KOPT-K1 (cell line): ENCODE measurements around the gene TOP3B.

ENCODE experiments used
- H3K27ac ChIP-seq: fragments of 200-600 bp; sonication (generic); 2 replicates; pipeline ENCODE4 v1.5.1; 2016; ENCODE audit warnings: antibody characterized with exemption, mild to moderate bottlenecking, low read depth, low read length; ENCODE audit not compliant: poor library complexity, severe bottlenecking
- H3K36me3 ChIP-seq: fragments of 200-600 bp; sonication (generic); 2 replicates; pipeline ENCODE4 v1.5.1; 2017; ENCODE audit warnings: antibody characterized with exemption, mild to moderate bottlenecking, low read length, moderate library complexity; ENCODE audit not compliant: insufficient read depth
- H3K9me3 ChIP-seq: fragments of 200-600 bp; sonication (generic); 2 replicates; pipeline ENCODE4 v1.5.1; 2017; ENCODE audit warnings: antibody characterized with exemption, low read length, mild to moderate bottlenecking; ENCODE audit not compliant: insufficient read depth, poor library complexity, severe bottlenecking

Gene TOP3B

DNA sequence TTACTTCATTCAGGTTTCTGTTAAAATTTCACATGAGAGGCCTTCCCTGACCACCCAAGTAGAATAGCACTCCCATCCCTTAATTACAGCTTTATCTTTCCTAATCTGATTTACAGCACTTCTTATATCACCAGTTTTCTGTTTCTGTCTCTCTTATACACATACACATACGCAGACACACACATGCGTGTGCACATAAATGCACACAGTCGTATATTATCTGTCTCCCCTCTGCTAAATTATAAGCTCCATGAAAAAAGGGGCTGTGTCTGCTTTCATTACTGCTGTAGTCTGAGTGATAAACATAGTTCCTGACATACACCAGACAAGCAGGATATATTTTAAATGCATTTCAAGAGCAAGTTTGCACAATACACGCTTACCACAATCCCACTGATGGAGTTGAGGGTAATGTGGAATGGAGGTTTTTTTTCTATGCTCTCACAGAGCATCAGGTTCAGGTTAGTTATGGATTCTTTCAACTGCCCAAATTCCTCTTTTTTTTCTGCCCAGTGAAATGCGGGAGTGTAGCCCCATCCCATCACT, 13.7 kb upstream of the TOP3B start:
- Histone ChIP-seq H3K9me3 (no peaks in the 10 kb centered on the region), H3K36me3 (no peaks in the 10 kb centered on the region), H3K27ac (no peak overlapping the region)

- H3K27ac ChIP-seq: no peak overlapping the region
- no peaks in the 10 kb centered on the region for H3K9me3 ChIP-seq
- no peaks in the 10 kb centered on the region for H3K36me3 ChIP-seq
Measured at GRCh38 chr22:21995660-21996059, 13.1 kb upstream of the TOP3B start.

- H3K27ac ChIP-seq: no peak overlapping the region
- no peaks in the 10 kb centered on the region for H3K9me3 ChIP-seq
- no peaks in the 10 kb centered on the region for H3K36me3 ChIP-seq
Measured at GRCh38 chr22:21994881-21995444, 12.4 kb upstream of the TOP3B start.

DNA sequence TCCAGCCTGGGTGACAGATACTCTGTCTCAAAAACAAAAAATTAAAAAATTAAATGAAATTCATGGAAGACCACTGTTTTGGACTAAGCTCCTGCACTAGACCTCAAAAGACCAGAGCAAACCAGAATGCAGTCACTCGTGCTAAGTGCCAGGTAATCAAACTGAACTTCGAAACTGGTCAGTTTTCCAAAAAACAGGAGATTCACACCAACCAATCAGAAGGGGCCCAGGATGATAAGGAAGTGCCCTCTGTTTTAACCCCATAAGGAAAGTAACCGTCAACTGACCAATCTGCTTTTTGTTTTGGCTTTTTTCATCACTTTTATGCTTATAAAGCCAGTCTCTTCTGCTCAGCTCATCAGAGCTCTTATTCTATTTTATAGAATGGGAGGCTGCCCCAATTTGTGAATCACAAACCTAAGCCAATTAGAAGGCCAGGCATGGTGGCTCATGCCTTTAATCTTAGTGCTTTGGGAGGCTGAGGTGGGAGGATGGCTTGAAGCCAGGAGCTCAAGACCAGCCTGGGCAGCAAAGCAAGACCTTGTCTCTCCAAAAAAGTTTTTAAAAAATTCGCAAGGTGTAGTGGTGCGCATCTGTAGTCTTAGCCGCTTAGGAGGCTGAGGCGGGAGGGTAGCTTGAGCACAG, 10.1 kb upstream of the TOP3B start:
- Histone ChIP-seq H3K27ac (no peak overlapping the region), H3K36me3 (no peaks in the 10 kb centered on the region), H3K9me3 (no peaks in the 10 kb centered on the region)

GRCh38 chr22:21991774-21992173, 9.2 kb upstream of the TOP3B start:
- Histone ChIP-seq H3K36me3 (no peaks in the 10 kb centered on the region), H3K9me3 (no peaks in the 10 kb centered on the region), H3K27ac (no peak overlapping the region)

DNA sequence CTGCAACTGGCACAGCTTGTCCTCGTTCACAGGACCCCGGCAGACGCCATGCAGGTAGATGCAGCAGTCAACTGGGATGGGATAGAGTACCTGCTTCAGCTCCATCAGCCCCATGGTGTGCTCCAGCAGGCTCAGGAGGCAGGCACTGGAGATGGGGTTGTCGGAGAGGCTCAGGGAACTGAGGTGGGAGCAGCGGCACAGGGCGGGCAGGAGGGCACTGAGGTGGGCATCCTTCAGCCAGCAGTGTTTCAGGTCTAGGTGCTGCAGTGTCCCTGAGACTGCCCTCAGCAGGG, 8.7 kb upstream of the TOP3B start:
- Histone ChIP-seq H3K9me3 (no peaks in the 10 kb centered on the region), H3K27ac (no peak overlapping the region), H3K36me3 (no peaks in the 10 kb centered on the region)

DNA sequence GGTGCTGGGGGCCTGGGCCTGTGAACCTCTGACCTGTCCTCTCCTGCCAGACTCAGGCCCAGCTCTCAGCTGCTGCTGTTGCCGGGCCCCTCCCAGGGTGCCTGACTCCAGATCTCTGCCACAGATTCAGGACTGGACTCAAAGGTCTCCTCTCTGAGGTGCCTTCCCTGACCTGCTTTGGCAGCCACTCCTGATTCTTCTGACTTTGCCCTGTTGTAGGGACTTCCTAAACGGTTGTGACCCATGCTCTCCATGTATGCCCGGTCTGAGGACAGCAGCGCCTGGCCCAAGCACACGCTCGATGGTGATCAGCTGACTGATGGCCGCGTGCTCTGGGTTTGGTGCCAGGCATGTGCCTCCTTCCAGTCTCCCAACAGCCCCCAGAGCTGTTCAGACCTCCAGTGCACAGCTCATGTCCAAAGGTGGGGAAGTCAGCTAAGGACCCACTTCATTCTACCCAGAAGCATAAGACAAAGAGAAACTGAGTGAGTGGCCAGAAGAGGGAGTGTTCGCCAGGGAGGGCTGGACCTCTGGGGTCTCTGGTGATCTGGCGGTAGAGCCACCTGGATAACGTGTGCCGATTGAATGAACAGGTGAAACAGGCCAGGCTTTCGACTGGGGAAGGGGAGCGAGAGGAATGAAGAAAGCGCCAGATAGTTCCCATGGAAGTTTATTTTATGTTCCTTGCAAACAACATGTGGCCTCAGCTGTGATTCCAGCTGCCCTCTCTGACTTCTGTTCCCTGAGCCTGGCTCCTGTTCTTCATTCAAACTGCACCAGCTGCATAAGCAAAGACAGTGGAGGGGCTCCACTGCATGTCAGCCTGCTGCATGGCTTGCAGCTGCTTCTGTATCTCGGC, 8.1 kb upstream of the TOP3B start:
- no peak overlapping the region for H3K27ac ChIP-seq
- H3K36me3 ChIP-seq: no peaks in the 10 kb centered on the region
- no peaks in the 10 kb centered on the region for H3K9me3 ChIP-seq

GRCh38 chr22:21989049-21989448, 6.5 kb upstream of the TOP3B start:
- Histone ChIP-seq H3K36me3 (no peaks in the 10 kb centered on the region), H3K9me3 (no peaks in the 10 kb centered on the region), H3K27ac (no peak overlapping the region)

DNA sequence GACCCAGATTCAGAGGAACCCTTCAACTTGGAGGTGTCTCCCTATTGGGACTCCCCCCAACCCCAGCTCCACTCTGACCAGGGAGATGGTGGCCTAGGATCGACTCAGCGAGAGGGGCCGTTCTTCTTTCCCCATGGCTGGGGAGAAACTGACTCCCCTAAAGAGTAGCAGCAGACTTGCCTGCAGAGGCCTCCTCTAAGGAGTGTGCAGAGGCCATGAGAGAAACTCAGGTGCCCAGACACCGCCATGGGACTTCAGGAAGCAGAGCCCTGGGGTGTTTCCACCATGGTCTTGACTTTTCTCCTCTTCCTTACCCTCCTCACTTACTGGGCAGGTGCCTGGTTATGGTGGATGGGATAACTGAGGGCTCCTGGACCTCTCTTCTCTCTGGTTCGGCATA, 2.6 kb upstream of the TOP3B start:
- no peaks in the 10 kb centered on the region for H3K36me3 ChIP-seq
- H3K27ac ChIP-seq: no peak overlapping the region
- no peaks in the 10 kb centered on the region for H3K9me3 ChIP-seq

DNA sequence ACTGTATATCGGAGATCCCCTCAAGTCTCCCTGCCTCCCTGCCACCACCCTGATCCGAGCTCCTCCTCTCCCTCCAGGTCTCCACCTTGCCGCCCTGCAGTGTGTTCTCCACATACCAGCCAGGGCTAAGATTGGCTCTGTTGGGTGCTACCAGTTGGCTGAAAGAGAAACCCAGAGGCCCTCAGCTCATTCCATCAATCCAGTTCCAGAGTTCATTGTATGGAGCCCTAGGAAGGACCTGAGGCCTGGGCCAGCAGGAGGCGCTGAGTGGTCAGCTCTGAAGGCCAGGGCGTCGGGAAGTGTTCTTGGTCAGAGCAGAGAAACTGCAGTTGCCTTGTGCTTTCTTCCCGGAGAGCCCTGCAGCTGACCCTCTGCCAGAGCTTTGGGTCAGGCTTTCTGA, 2.2 kb upstream of the TOP3B start:
- no peaks in the 10 kb centered on the region for H3K9me3 ChIP-seq
- H3K27ac ChIP-seq: no peak overlapping the region
- no peaks in the 10 kb centered on the region for H3K36me3 ChIP-seq

DNA sequence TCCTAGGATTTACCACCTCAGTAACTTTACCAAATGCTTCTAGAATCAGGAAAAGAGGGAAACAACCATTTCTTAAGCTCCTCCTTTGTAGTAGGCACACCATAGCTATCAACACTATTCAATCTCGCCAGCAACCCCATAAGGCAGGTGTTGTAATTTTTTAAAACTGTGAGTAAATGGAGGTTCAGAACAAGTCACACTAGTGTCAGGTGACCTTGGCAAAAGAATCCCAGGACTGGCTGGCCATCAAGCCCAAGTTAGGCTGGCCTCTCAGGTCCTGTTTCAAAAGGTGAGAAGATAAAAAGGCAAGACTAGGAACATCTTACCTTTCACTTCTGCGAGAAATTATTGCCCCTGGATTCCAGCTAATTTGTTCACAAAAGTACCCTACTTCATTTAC, 713 bp downstream of the TOP3B start:
- 0 out of 2 replicates have a peak, but pooled peaks cover 10% of the 10 kb centered on the region for H3K36me3 ChIP-seq
- H3K27ac ChIP-seq: peak overlapping the region; percentile 65
- no peaks in the 10 kb centered on the region for H3K9me3 ChIP-seq

- Histone ChIP-seq H3K9me3 (no peaks in the 10 kb centered on the region), H3K36me3 (peaks cover 18% of the 10 kb centered on the region; the same call in 1 of the 2 replicates), H3K27ac (no peak overlapping the region)
Measured at GRCh38 chr22:21980547-21980946, 2.0 kb downstream of the TOP3B start.

DNA sequence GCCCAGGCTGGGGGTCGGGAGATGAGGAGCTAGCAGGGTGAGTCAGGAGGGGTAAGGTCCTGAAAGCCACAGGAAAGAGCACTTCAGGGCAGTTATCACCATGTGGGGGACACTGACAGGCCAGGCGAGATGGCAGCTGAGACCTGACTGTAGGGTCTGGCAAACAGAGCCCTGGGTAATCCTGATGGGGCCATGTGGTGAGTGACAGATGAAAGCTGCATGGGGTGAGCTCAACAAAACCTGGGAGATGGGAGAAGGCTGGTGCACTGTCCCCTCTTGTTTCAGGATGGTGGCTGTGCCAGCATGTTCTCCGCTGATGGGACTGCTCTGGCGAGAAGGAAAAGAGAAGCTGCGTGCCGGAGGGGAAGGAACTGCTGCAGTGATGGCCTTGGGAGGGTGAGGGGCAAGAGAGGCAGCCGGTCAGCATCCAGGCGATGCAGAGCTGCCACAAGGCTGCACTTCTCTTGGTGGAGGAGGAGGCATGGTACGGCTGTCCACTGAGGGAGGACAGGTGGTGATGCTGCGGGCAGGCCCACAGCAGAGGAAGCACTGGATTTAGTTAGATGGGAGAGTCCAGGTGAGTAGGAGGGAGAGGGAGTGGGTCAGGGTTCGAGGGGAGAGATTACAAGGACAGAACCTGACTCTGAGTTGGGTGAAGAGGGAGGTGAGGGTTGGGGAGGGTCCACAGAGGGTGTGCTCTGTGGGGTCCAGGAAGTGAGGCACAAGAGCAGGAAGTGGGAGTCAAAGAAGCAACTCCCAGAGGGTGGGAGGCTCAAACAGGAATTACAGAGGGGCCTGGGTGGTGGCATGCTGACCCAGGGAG, 3.8 kb downstream of the TOP3B start:
- Histone ChIP-seq H3K36me3 (peaks cover 36% of the 10 kb centered on the region), H3K9me3 (no peaks in the 10 kb centered on the region), H3K27ac (no peak overlapping the region)

DNA sequence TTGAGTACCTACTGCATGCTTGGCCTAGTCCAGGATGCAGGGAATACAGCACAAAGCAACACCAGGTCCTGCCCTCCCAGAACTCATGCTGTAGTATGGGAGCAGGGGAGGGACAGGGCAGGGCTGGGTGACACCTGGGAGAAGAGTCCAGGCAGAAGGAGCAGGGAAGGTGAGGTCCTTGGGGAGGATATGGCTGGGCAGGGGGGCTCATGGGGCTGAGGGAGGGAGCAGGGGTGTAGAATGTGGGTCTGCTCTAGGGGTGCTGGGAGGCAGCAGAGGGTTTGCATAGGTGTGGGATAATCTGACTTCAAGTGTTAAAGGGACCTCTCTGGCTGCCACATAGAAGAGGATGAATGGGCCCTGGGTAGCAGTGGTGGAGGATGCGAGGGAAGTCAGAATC, 4.8 kb downstream of the TOP3B start:
- no peak overlapping the region for H3K27ac ChIP-seq
- H3K9me3 ChIP-seq: no peaks in the 10 kb centered on the region
- H3K36me3 ChIP-seq: peaks cover 46% of the 10 kb centered on the region

DNA sequence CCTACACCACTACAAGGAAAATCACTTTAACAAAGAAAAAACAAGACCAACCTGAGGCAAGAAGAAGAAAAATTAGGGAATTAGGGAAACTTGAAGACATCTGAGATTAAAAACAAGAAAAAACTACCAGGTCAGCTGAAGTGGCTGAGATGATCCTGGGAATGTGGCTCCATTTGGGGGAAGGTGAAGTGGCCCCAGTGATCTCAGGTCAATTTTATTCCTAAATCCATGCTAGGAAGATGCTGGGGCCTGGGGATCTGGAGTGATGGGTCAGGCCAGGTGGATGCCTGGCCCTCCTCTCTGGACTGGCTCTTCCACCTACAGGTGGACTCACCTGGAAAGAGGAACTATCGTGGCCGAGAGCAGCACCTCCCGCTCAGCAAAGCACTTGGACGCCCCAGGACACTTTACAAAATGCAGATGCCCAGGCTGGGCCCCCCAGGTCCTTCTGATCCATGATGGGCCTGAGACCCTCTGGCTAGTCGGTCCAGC, 6.7 kb downstream of the TOP3B start:
- no peak overlapping the region for H3K27ac ChIP-seq
- peaks cover 65% of the 10 kb centered on the region for H3K36me3 ChIP-seq

More for the DNA sequence above, 6.7 kb downstream of the TOP3B start:
- no peaks in the 10 kb centered on the region for H3K9me3 ChIP-seq
